HEK293 (cell line): ENCODE data around the gene ARSD.

Experiments used
- CTCF ChIA-PET: fragments of 350-600 bp; formaldehyde crosslinking; extraction: SDS; loops from one replicate; lab custom pipeline; 2021; ENCODE audit warnings: antibody characterized with exemption; lab: Yijun Ruan, JAX
- POLR2A ChIA-PET: fragments of 300-600 bp; formaldehyde crosslinking; extraction: SDS; loops from one replicate; lab custom pipeline; 2020; ENCODE audit warnings: antibody characterized with exemption, inconsistent platforms; lab: Yijun Ruan, JAX
- H3K27ac ChIP-seq: fragments of 200-500 bp; sonication (Bioruptor generic); 2 replicates; pipeline ENCODE4 v1.5.1; 2014; ENCODE audit warnings: low read depth, low read length, control low read depth, inconsistent platforms; ENCODE audit errors: extremely low read depth
- H3K36me3 ChIP-seq, 2 experiments: fragments of 200-500 bp in 1 of 2; sonication (Bioruptor generic) in 1 of 2; 1 replicate in 1 of 2; 2 replicates in 1 of 2; pipeline ENCODE4 v1.5.1; 2014 to 2017; ENCODE audit warnings: inconsistent platforms in 2 of 2, low read length in 2 of 2; ENCODE audit not compliant: control insufficient read depth in 2 of 2, insufficient read depth in 1 of 2
- H3K4me1 ChIP-seq: fragments of 200-500 bp; sonication (Bioruptor generic); 2 replicates; pipeline ENCODE4 v1.5.1; 2014; ENCODE audit warnings: mild to moderate bottlenecking, low read length, inconsistent platforms; ENCODE audit not compliant: control insufficient read depth, insufficient read depth
- H3K4me3 ChIP-seq: 2 replicates; pipeline ENCODE4 v1.5.1; 2011; ENCODE audit warnings: low read depth, mild to moderate bottlenecking, control low read depth, low read length, moderate library complexity
- H3K9me3 ChIP-seq: fragments of 200-500 bp; sonication (Bioruptor generic); 2 replicates; pipeline ENCODE4 v1.5.1; 2014; ENCODE audit warnings: low read depth, low read length, inconsistent platforms; ENCODE audit not compliant: control insufficient read depth, insufficient read depth
- HIC1 ChIP-seq: fragments of 450-650 bp; formaldehyde crosslinking; IDR thresholded peaks from 2 replicates; pipeline ENCODE4 v1.5.1; 2016; ENCODE audit warnings: missing biosample characterization, missing genetic modification characterization
- HOXA7 ChIP-seq: sonication (generic); formaldehyde crosslinking; IDR thresholded peaks from 2 replicates; pipeline ENCODE4 v1.8.1; 2022; ENCODE audit warnings: missing genetic modification reagents, borderline replicate concordance
- KLF16 ChIP-seq: fragments of 450-650 bp; formaldehyde crosslinking; IDR thresholded peaks from 2 replicates; pipeline ENCODE4 v1.5.1; 2017; ENCODE audit warnings: missing biosample characterization, missing genetic modification characterization
- KLF17 ChIP-seq: fragments of 450-650 bp; formaldehyde crosslinking; IDR thresholded peaks from 2 replicates; pipeline ENCODE4 v1.5.1; 2016; ENCODE audit warnings: missing biosample characterization, missing genetic modification characterization
- OVOL3 ChIP-seq: fragments of 450-650 bp; formaldehyde crosslinking; IDR thresholded peaks from 2 replicates; pipeline ENCODE4 v1.5.1; 2016; ENCODE audit warnings: missing biosample characterization, missing genetic modification characterization
- REST ChIP-seq: fragments of 450-650 bp; formaldehyde crosslinking; IDR thresholded peaks from 2 replicates; pipeline ENCODE4 v1.5.1; 2016; ENCODE audit warnings: missing biosample characterization, missing genetic modification characterization
- TRIM28 ChIP-seq: IDR thresholded peaks from 2 replicates; pipeline ENCODE4 v1.6.1; 2011; ENCODE audit warnings: low read length, control low read depth, borderline replicate concordance
- ZBTB1 ChIP-seq: fragments of 450-650 bp; formaldehyde crosslinking; IDR thresholded peaks from 2 replicates; pipeline ENCODE4 v1.5.1; 2016; ENCODE audit warnings: missing biosample characterization, missing genetic modification characterization
- ZBTB10 ChIP-seq: fragments of 450-650 bp; formaldehyde crosslinking; IDR thresholded peaks from 2 replicates; pipeline ENCODE4 v1.5.1; 2016; ENCODE audit warnings: missing biosample characterization, missing genetic modification characterization
- ZBTB20 ChIP-seq: fragments of 450-650 bp; formaldehyde crosslinking; IDR thresholded peaks from 2 replicates; pipeline ENCODE4 v1.5.1; 2016; ENCODE audit warnings: missing biosample characterization, missing genetic modification characterization
- ZBTB21 ChIP-seq: fragments of 450-650 bp; formaldehyde crosslinking; IDR thresholded peaks from 2 replicates; pipeline ENCODE4 v1.5.1; 2017; ENCODE audit warnings: missing biosample characterization, missing genetic modification characterization
- ZFP37 ChIP-seq: fragments of 450-650 bp; formaldehyde crosslinking; IDR thresholded peaks from 2 replicates; pipeline ENCODE4 v1.5.1; 2016; ENCODE audit warnings: missing biosample characterization, missing genetic modification characterization
- ZFP41 ChIP-seq: fragments of 450-650 bp; formaldehyde crosslinking; IDR thresholded peaks from 2 replicates; pipeline ENCODE4 v1.5.1; 2016; ENCODE audit warnings: missing biosample characterization, missing genetic modification characterization, borderline replicate concordance
- ZNF202 ChIP-seq: fragments of 450-650 bp; formaldehyde crosslinking; IDR thresholded peaks from 2 replicates; pipeline ENCODE4 v1.5.1; 2016; ENCODE audit warnings: missing biosample characterization, missing genetic modification characterization, borderline replicate concordance
- ZNF214 ChIP-seq: fragments of 450-650 bp; formaldehyde crosslinking; IDR thresholded peaks from 2 replicates; pipeline ENCODE4 v1.5.1; 2017; ENCODE audit warnings: missing biosample characterization, mild to moderate bottlenecking, missing genetic modification characterization, borderline replicate concordance
- ZNF239 ChIP-seq: fragments of 450-650 bp; formaldehyde crosslinking; IDR thresholded peaks from 2 replicates; pipeline ENCODE4 v1.5.1; 2016; ENCODE audit warnings: missing biosample characterization, missing genetic modification characterization
- ZNF335 ChIP-seq: fragments of 450-650 bp; formaldehyde crosslinking; conservative IDR thresholded peaks from 2 replicates; pipeline ENCODE4 v1.5.1; 2016; ENCODE audit warnings: missing biosample characterization, missing genetic modification characterization
- ZNF48 ChIP-seq: fragments of 450-650 bp; formaldehyde crosslinking; IDR thresholded peaks from 2 replicates; pipeline ENCODE4 v1.5.1; 2016; ENCODE audit warnings: missing biosample characterization, missing genetic modification characterization
- ZNF544 ChIP-seq: fragments of 450-650 bp; formaldehyde crosslinking; IDR thresholded peaks from 2 replicates; pipeline ENCODE4 v1.5.0; 2017; ENCODE audit warnings: missing biosample characterization, missing genetic modification characterization
- ZNF621 ChIP-seq: fragments of 450-650 bp; formaldehyde crosslinking; IDR thresholded peaks from 2 replicates; pipeline ENCODE4 v1.5.1; 2017; ENCODE audit warnings: missing biosample characterization, missing genetic modification characterization
- ZNF626 ChIP-seq: fragments of 450-650 bp; sonication (Bioruptor Pico); formaldehyde crosslinking; IDR thresholded peaks from 2 replicates; pipeline ENCODE4 v1.5.1; 2018; ENCODE audit warnings: missing biosample characterization, missing genetic modification characterization, inconsistent platforms
- ZNF645 ChIP-seq: fragments of 450-650 bp; formaldehyde crosslinking; IDR thresholded peaks from 2 replicates; pipeline ENCODE4; 2016; ENCODE audit warnings: missing biosample characterization, missing genetic modification characterization
- ZNF701 ChIP-seq: fragments of 450-650 bp; formaldehyde crosslinking; IDR thresholded peaks from 2 replicates; pipeline ENCODE4 v1.5.1; 2016; ENCODE audit warnings: missing biosample characterization, missing genetic modification characterization
- TF ChIP-seq, protein P1 (sequence below): fragments of 450-650 bp; formaldehyde crosslinking; IDR thresholded peaks from 2 replicates; pipeline ENCODE4 v1.5.1; 2016; ENCODE audit warnings: missing biosample characterization, missing genetic modification characterization

The ARSD gene

GRCh38 chrX:2913118-2913517 is 16.0 kb downstream of the ARSD start:
- ChIA-PET POLR2A (no interaction called here), CTCF (interaction anchor here (1.7 kb wide), 1 partner anchor 9 kb away, joined by 5 read pairs; no protein-coding TSS in a partner anchor)
- H3K27ac ChIP-seq = no peak overlapping the region
- H3K4me1 ChIP-seq = no peaks in the 10 kb centered on the region
- no peak overlapping the region for H3K4me3 ChIP-seq
- no peaks in the 10 kb centered on the region for H3K9me3 ChIP-seq
- no peaks in the 10 kb centered on the region for H3K36me3 ChIP-seq
- TF ChIP-seq KLF17 (tag by site-specific recombination) = no peak
- TF ChIP-seq ZBTB21 (tag by site-specific recombination) = no peak
- no peak for TF ChIP-seq ZNF239 (tag by site-specific recombination)
- TF ChIP-seq ZNF621 (tag by site-specific recombination) = no peak
- no peak for TF ChIP-seq REST
- TF ChIP-seq ZNF214 = no peak
- TF ChIP-seq ZNF701 = no peak
- no peak for TF ChIP-seq ZNF335
- TF ChIP-seq, protein P1, sequence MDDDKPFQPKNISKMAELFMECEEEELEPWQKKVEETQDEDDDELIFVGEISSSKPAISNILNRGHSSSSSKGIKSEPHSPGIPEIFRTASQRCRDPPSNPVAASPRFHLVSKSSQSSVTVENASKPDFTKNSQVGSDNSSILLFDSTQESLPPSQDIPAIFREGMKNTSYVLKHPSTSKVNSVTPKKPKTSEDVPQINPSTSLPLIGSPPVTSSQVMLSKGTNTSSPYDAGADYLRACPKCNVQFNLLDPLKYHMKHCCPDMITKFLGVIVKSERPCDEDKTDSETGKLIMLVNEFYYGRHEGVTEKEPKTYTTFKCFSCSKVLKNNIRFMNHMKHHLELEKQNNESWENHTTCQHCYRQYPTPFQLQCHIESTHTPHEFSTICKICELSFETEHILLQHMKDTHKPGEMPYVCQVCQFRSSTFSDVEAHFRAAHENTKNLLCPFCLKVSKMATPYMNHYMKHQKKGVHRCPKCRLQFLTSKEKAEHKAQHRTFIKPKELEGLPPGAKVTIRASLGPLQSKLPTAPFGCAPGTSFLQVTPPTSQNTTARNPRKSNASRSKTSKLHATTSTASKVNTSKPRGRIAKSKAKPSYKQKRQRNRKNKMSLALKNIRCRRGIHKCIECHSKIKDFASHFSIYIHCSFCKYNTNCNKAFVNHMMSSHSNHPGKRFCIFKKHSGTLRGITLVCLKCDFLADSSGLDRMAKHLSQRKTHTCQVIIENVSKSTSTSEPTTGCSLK (tag by site-specific recombination) = no peak
- TF ChIP-seq OVOL3 = no peak
- no peak for TF ChIP-seq ZBTB1 (tag by site-specific recombination)
- TF ChIP-seq KLF16 (tag by site-specific recombination) = no peak
- no peak for TF ChIP-seq TRIM28
- no peak for TF ChIP-seq ZNF626 (tag by site-specific recombination)
- TF ChIP-seq ZNF544 (tag by site-specific recombination) = no peak
- TF ChIP-seq ZNF645 (tag by site-specific recombination) = no peak
- no peak for TF ChIP-seq ZFP37

DNA sequence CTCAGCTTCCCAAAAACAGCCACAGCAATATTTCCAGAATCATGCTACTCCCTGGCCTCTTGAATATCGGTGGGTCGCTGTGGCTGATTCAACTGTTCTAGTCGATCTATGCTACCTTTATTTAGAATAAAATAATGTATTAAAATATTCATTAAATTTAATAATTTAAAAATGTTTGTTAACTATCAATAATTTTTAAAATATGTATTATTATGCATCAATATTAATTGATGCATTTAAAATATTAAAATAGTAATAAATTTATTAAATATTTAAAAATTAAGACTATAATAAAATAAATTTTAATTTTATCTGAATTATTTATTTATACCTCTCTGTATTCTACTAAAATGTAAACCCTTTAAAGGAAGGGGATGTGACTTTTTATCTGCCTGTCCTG is 19.0 kb downstream of the ARSD start:
- Histone ChIP-seq H3K4me1 (no peaks in the 10 kb centered on the region), H3K4me3 (no peak overlapping the region), H3K27ac (no peak overlapping the region), H3K36me3 (no peaks in the 10 kb centered on the region), H3K9me3 (no peaks in the 10 kb centered on the region)
- TF ChIP-seq HOXA7 (CRISPR knock-in tag) = no peak
- TF ChIP-seq ZBTB10 (tag by site-specific recombination) = no peak
- TF ChIP-seq HIC1 = no peak
- no peak for TF ChIP-seq ZFP41 (tag by site-specific recombination)
- TF ChIP-seq ZNF202 = no peak
- TF ChIP-seq ZNF48 = no peak
- TF ChIP-seq ZBTB20 (tag by site-specific recombination) = no peak
- ChIA-PET CTCF (interaction anchor here (0.7 kb wide), 1 partner anchor 1082 kb away, joined by 4 read pairs; no protein-coding TSS in a partner anchor), POLR2A (no interaction called here)
